ENCODE results near the gene SHANK2. TPM values are rescaled to one million over a fixed set of nuclear protein-coding genes. Genes with fewer than 3 reads are reported as not detected.

The SHANK2 gene
- total RNA-seq, 1 donor from 2014 or later: 10.5 TPM

- H3K27ac Mint-ChIP-seq (ENCODE audit: unreplicated experiment): no peak overlapping the region
- peaks cover 2% of the 10 kb centered on the region for H3K27me3 Mint-ChIP-seq (ENCODE audit: unreplicated experiment)
- no peaks in the 10 kb centered on the region for H3K9me3 Mint-ChIP-seq (ENCODE audit: unreplicated experiment)
- no peak for DNase-seq (ENCODE audit: low spot score)
- no peak overlapping the region for H3K4me3 Mint-ChIP-seq (ENCODE audit: unreplicated experiment)
- TF ChIP-seq, protein P1, sequence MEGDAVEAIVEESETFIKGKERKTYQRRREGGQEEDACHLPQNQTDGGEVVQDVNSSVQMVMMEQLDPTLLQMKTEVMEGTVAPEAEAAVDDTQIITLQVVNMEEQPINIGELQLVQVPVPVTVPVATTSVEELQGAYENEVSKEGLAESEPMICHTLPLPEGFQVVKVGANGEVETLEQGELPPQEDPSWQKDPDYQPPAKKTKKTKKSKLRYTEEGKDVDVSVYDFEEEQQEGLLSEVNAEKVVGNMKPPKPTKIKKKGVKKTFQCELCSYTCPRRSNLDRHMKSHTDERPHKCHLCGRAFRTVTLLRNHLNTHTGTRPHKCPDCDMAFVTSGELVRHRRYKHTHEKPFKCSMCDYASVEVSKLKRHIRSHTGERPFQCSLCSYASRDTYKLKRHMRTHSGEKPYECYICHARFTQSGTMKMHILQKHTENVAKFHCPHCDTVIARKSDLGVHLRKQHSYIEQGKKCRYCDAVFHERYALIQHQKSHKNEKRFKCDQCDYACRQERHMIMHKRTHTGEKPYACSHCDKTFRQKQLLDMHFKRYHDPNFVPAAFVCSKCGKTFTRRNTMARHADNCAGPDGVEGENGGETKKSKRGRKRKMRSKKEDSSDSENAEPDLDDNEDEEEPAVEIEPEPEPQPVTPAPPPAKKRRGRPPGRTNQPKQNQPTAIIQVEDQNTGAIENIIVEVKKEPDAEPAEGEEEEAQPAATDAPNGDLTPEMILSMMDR (IDR thresholded peaks at IDR 0.05; ENCODE audit: unreplicated experiment): no peak
- H3K4me1 Mint-ChIP-seq (ENCODE audit: unreplicated experiment): peaks cover 3% of the 10 kb centered on the region
- H3K36me3 Mint-ChIP-seq (ENCODE audit: low read depth, unreplicated experiment): no peaks in the 10 kb centered on the region
These were observed 46.2 kb downstream of the SHANK2 start for GRCh38 chr11:71206186-71206585.

DNA sequence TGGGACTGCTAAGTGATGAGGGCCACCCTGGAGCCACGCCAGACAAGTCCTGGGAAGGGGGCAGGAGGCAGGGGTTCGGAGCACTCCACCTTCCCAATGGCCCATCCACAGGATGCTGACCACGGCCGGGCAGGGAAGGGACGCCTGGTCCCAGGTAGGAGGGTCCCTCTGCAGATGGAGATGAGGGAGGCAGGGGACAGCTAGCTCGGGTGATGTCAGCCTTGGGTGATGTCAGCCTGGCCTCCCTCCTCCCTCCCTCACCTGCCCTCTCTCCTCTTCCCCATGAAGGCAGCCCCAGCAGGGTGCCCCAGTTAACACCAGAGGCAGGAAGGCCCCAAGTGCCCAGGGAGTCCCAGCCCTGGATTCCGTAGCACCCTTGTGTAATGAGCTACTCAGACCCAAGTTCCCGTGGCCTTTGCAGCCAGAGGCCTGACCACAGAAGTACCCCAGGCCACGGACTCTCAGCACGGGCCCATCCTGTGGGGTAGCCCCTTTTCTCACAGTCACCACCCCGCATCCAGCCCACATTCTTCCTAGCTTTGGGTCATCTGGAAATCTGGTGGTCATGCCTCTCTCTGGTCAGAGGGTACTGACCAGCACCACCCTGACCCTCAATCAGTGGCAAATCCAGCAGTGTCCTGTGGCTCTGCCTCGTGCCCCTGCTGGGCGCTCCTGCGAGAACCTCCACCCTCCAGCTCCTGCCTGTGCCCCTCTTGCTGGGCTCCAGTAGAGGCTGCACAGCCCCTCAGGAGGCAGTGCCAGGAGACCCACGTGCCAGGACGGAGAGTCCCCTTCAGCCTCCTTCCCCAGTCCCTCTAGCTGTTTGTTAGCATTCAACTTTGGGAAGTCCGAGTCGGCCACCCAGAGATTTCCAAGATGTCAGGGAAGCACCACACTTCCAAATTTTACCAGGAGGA, 47.4 kb downstream of the SHANK2 start:
- no peak for DNase-seq (ENCODE audit: low spot score)
- peaks cover 2% of the 10 kb centered on the region for H3K27me3 Mint-ChIP-seq (ENCODE audit: unreplicated experiment)
- no peak overlapping the region for H3K4me3 Mint-ChIP-seq (ENCODE audit: unreplicated experiment)
- no peaks in the 10 kb centered on the region for H3K36me3 Mint-ChIP-seq (ENCODE audit: low read depth, unreplicated experiment)
- no peaks in the 10 kb centered on the region for H3K9me3 Mint-ChIP-seq (ENCODE audit: unreplicated experiment)
- no peak overlapping the region for H3K27ac Mint-ChIP-seq (ENCODE audit: unreplicated experiment)
- TF ChIP-seq, protein P1 (IDR thresholded peaks at IDR 0.05; ENCODE audit: unreplicated experiment): no peak
- peaks cover 3% of the 10 kb centered on the region for H3K4me1 Mint-ChIP-seq (ENCODE audit: unreplicated experiment)

GRCh38 chr11:71204294-71204693, 48.1 kb downstream of the SHANK2 start:
- H3K27me3 Mint-ChIP-seq (ENCODE audit: unreplicated experiment): peaks cover 2% of the 10 kb centered on the region
- no peak overlapping the region for H3K4me3 Mint-ChIP-seq (ENCODE audit: unreplicated experiment)
- TF ChIP-seq, protein P1 (IDR thresholded peaks at IDR 0.05; ENCODE audit: unreplicated experiment): no peak
- H3K4me1 Mint-ChIP-seq (ENCODE audit: unreplicated experiment): peaks cover 3% of the 10 kb centered on the region
- H3K9me3 Mint-ChIP-seq (ENCODE audit: unreplicated experiment): no peaks in the 10 kb centered on the region
- no peak overlapping the region for H3K27ac Mint-ChIP-seq (ENCODE audit: unreplicated experiment)
- no peak for DNase-seq (ENCODE audit: low spot score)
- H3K36me3 Mint-ChIP-seq (ENCODE audit: low read depth, unreplicated experiment): no peaks in the 10 kb centered on the region

- Mint-ChIP-seq H3K4me3 (ENCODE audit: unreplicated experiment) (no peak overlapping the region), H3K9me3 (ENCODE audit: unreplicated experiment) (no peaks in the 10 kb centered on the region), H3K27me3 (ENCODE audit: unreplicated experiment) (peaks cover 2% of the 10 kb centered on the region), H3K36me3 (ENCODE audit: low read depth, unreplicated experiment) (no peaks in the 10 kb centered on the region), H3K4me1 (ENCODE audit: unreplicated experiment) (peaks cover 3% of the 10 kb centered on the region), H3K27ac (ENCODE audit: unreplicated experiment) (no peak overlapping the region)
- TF ChIP-seq, protein P1 (IDR thresholded peaks at IDR 0.05; ENCODE audit: unreplicated experiment): no peak
- no peak for DNase-seq (ENCODE audit: low spot score)
These were observed 48.7 kb downstream of the SHANK2 start for GRCh38 chr11:71203681-71204080.

GRCh38 chr11:71202966-71203365, 49.4 kb downstream of the SHANK2 start:
- Mint-ChIP-seq H3K4me3 (ENCODE audit: unreplicated experiment) (no peak overlapping the region), H3K27ac (ENCODE audit: unreplicated experiment) (no peak overlapping the region), H3K36me3 (ENCODE audit: low read depth, unreplicated experiment) (no peaks in the 10 kb centered on the region), H3K27me3 (ENCODE audit: unreplicated experiment) (peaks cover 2% of the 10 kb centered on the region), H3K9me3 (ENCODE audit: unreplicated experiment) (no peaks in the 10 kb centered on the region), H3K4me1 (ENCODE audit: unreplicated experiment) (peaks cover 3% of the 10 kb centered on the region)
- DNase-seq (ENCODE audit: low spot score): no peak
- TF ChIP-seq, protein P1 (IDR thresholded peaks at IDR 0.05; ENCODE audit: unreplicated experiment): no peak

All from endothelial cell (in vitro differentiated cells).